Retinal pigment epithelial cell (primary cell): ENCODE data around the gene TSPAN17.

Experiments used
- DNase-seq: peaks from one replicate; pipeline ENCODE4 v3.0.0-alpha.2; 2010; ENCODE audit warnings: low read depth
- H3K4me3 ChIP-seq: 2 replicates; pipeline ENCODE4 v1.5.1; 2011; ENCODE audit warnings: mild to moderate bottlenecking, low read length, control low read depth, moderate library complexity
- TF ChIP-seq, protein P1 (sequence below): conservative IDR thresholded peaks from 2 replicates; pipeline ENCODE4 v1.5.1; 2011; ENCODE audit warnings: low read depth, low read length, control low read depth, inconsistent platforms

The TSPAN17 gene

DNA sequence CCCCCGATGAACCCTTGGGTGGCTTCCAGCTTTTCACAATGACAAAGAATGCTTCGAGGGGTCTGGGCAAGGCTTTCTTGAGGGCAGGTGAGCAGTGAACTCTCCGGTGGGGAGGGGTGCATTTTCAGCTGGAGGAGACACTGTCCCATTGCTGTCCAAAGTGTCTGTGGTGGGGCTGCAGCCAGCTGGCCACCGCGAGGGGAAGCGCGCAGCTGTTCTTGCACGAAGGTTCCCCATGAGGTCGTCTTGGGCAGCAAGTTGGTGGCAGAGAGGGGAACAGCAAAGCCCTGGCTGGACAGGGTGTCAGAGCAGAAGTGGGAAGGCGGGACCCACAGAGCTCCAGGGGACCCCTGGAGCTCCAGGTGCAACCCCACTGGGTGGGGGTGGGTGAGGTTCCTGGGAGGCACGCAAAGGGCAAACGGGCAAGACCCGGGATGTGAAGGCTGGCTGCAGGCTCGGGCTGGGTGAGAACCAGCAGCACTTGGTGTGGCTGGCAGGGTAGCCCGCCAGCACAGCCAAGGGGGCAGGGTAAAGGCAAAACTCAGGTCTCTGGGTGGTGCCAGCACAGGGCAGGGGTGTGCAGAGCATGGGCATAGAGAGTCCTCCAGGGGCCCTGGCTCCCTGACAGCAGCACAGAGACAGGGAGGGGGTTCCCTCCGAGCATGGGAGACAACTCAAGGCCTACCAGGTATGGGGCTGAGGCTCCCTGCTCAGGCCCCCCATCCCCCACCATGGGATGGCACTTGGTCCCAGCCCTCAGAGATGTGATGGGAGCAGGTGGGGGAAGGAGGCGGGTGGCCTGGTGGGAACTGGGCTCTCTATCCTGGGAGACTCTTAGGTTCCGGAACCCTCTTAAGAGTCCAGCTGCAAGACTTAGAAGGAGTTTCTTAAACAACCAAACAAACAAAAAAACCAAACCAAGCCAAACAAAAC lies 26.6 kb downstream of the TSPAN17 start:
- no peak for DNase-seq
- no peak overlapping the region for H3K4me3 ChIP-seq
- TF ChIP-seq, protein P1, sequence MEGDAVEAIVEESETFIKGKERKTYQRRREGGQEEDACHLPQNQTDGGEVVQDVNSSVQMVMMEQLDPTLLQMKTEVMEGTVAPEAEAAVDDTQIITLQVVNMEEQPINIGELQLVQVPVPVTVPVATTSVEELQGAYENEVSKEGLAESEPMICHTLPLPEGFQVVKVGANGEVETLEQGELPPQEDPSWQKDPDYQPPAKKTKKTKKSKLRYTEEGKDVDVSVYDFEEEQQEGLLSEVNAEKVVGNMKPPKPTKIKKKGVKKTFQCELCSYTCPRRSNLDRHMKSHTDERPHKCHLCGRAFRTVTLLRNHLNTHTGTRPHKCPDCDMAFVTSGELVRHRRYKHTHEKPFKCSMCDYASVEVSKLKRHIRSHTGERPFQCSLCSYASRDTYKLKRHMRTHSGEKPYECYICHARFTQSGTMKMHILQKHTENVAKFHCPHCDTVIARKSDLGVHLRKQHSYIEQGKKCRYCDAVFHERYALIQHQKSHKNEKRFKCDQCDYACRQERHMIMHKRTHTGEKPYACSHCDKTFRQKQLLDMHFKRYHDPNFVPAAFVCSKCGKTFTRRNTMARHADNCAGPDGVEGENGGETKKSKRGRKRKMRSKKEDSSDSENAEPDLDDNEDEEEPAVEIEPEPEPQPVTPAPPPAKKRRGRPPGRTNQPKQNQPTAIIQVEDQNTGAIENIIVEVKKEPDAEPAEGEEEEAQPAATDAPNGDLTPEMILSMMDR: no peak

DNA sequence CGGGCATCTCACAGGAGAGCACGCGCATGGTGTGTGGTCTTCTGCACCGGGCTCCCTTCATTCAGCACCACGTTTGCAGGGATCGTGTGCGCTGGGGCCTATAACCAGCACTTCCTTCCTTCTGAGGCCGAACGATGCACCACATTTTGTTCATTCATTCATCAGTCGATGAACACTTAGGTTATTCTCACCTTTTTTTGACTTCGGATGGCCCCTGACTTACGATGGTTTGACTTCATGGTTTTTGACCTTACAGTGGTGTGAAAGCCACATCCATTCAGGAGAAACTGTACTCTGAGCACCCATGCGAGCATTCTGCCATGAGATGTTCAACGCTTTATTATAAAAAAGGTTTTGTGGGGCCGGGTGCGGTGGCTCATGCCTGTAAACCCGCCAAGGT lies 27.5 kb downstream of the TSPAN17 start:
- no peak for DNase-seq
- TF ChIP-seq, protein P1: no peak
- no peak overlapping the region for H3K4me3 ChIP-seq

DNA sequence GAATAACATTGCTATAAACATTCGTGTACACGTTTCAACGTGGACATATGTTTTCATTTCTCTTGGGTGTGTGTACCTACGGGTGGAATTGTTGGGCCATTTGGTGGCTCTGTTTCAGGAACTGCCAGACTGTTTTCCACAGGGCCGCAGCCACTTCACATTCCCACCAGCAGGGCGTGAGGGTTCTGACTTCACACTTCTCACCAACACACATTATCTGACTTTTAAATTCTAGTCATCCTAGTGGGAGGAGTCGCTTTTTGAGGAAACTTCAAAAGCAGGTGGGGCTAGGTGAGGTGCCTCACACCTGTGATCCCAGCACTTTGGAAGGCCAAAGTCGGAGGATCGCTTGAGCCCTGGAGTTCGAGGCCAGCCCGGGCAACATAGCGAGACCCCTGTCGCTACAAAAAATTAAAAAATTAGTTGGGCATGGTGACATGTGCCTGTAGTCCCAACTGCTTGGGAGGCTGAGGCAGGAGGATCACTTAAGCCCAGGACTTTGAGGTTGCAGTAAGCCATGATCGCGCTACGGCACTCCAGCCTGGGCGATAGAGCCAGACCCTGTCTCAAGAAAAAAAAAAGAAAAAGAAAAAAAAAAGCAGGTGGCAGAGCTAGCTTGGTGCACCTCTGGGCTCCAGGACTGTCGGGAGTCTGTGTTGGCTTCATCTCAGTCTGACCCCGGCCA lies 28.5 kb downstream of the TSPAN17 start:
- DNase-seq: no peak
- no peak overlapping the region for H3K4me3 ChIP-seq
- TF ChIP-seq, protein P1: peak; percentile 74

DNA sequence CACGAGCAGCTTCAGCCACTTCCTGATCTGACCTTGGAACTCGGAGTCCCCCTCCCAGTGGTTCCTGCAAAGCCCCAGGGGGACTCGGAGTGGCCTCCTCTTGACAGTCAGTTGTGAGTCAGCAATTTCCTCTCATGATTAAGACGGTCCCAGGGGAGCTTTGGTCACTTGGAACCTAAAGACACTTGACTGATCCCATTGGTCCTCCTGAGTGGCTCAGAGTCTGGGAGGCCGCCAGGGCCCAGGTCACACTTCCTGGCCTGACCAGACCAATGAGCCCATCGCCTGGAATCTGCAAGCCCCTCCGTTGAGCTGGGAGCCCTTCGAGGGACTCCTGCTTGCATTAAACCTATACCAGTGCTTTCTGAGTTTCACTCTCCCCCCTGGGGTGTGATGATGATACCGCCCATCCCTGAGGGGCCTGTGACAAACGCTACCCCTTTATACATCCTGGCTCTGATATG lies 29.1 kb downstream of the TSPAN17 start:
- TF ChIP-seq, protein P1: no peak
- no peak for DNase-seq
- H3K4me3 ChIP-seq: no peak overlapping the region

DNA sequence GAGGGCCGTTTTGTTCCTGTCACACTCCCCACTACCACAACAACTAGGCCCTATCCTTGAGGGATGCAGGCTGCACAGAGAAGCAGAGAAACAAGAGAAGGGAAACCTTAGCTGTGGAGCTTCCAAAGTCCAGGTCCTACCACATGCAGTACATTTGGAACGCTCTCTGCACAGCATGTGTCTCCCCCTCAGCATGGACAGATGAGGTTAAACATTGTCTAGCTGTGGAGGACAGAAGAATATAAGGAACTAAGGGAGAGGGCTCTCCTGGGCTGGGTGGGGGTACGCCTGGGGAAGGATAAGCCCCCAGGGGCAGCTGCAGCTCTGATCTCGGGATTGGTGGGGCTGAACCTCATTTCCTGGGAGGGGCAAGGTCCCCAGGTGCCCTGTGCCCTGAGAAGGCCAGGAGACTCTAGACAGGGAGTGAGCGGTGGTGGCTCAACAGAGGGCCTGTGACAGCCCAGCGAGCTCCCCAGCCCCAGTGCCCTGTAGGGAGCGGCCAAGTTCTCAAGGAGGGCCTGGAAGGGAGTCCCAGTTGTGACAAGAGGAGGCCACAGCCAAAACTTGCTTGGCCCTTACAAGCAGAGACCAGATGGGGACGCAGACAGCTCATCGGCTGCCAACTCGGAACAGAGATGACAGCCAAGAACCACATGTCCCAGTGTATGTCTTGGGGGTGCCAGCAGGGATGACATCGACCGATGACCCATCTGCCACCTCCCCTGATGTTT lies 30.1 kb downstream of the TSPAN17 start:
- no peak for DNase-seq
- no peak overlapping the region for H3K4me3 ChIP-seq
- TF ChIP-seq, protein P1: no peak

DNA sequence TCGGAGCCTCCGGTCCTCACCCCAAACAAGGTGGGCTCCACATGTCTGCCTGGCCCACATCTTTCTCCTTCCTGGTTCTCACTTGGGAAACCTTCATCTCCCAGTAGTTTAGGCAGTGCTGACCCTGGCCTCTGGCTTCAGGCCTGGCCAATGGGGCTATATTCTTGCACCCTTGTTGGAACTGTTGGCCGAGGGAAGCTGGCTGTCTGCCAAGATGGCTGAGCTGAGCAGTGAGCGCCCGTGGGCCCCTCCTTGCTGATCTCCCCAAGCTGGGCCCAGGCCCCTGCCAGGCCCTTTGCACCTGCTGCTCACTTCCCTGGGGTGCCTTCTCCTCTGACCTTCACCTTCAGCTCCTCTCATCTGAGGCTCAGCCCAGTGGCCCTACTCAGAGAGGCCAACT lies 31.3 kb downstream of the TSPAN17 start:
- TF ChIP-seq, protein P1: no peak
- no peak overlapping the region for H3K4me3 ChIP-seq

More for the DNA sequence above, 31.3 kb downstream of the TSPAN17 start:
- DNase-seq: no peak
